H1 (cell line): ENCODE data around the gene MKLN1. TPM values are rescaled to one million over a fixed set of nuclear protein-coding genes. Genes with fewer than 3 reads are reported as not detected.

Experiments
- CTCF ChIA-PET: fragments of 300-600 bp; sonication (Branson Sonifier 250); formaldehyde crosslinking; loops from one replicate; lab custom pipeline; 2021; ENCODE audit not compliant: partially characterized antibody; lab: Charles Lee
- POLR2A ChIA-PET: fragments of 300-600 bp; sonication (Branson Sonifier 250); formaldehyde crosslinking; loops from one replicate; lab custom pipeline; 2021; ENCODE audit warnings: inconsistent platforms; ENCODE audit not compliant: partially characterized antibody; lab: Charles Lee
- DNase-seq, 2 experiments: peaks; one replicate each; pipeline versions ENCODE4 v3.0.0 to v3.0.0-alpha.2; 2010 to 2022; ENCODE audit warnings: low spot score in 2 of 2, low read depth in 1 of 2, mixed read lengths in 1 of 2
- FAIRE-seq: peaks from 2 replicates; lab custom pipeline; 2011; peaks lifted over from hg19 to GRCh38; lab: Jason Lieb, UNC
- H2AFZ ChIP-seq: 2 replicates; pipeline ENCODE4 v1.8.1; 2012; ENCODE audit warnings: low read length, inconsistent platforms
- H2AK5ac ChIP-seq: 2 replicates; pipeline ENCODE4 v1.6.1; 2013; ENCODE audit warnings: low read depth, low read length
- H2BK120ac ChIP-seq: replicated peaks from 2 replicates; pipeline ENCODE3; 2013; ENCODE audit warnings: low read depth, low read length, inconsistent platforms
- H2BK12ac ChIP-seq: 2 replicates; pipeline ENCODE4 v1.6.1; 2013; ENCODE audit warnings: low read depth, low read length
- H2BK15ac ChIP-seq: 2 replicates; pipeline ENCODE4 v1.6.1; 2013; ENCODE audit warnings: low read length
- H2BK20ac ChIP-seq: 2 replicates; pipeline ENCODE4 v1.6.1; 2013; ENCODE audit warnings: low read length
- H2BK5ac ChIP-seq: 2 replicates; pipeline ENCODE4 v1.6.1; 2013; ENCODE audit warnings: low read depth, low read length
- H3K14ac ChIP-seq: 2 replicates; pipeline ENCODE4 v1.6.1; 2013; ENCODE audit warnings: inconsistent platforms; ENCODE audit not compliant: insufficient read length
- H3K18ac ChIP-seq: 2 replicates; pipeline ENCODE4 v1.6.1; 2013; ENCODE audit warnings: low read length; ENCODE audit errors: extremely low read depth
- H3K23ac ChIP-seq: 2 replicates; pipeline ENCODE4 v1.6.1; 2013; ENCODE audit warnings: inconsistent platforms; ENCODE audit not compliant: insufficient read length
- H3K23me2 ChIP-seq: 2 replicates; pipeline ENCODE4 v1.6.1; 2013; ENCODE audit warnings: low read depth, low read length
- H3K27ac ChIP-seq: 2 replicates; pipeline ENCODE4 v1.6.1; 2011; ENCODE audit warnings: low read depth, low read length, inconsistent platforms
- H3K27me3 ChIP-seq, 4 experiments: replicated peaks in 1 of 4; 1 replicate in 1 of 4; 2 replicates in 3 of 4; pipeline versions ENCODE4 v1.6.1 to v1.8.1; 2011 to 2013; ENCODE audit warnings: low read length in 3 of 4, mild to moderate bottlenecking in 3 of 4, inconsistent platforms in 2 of 4, mixed read lengths in 2 of 4, moderate library complexity in 1 of 4; ENCODE audit not compliant: control insufficient read depth in 3 of 4, insufficient read depth in 3 of 4; ENCODE audit errors: extremely low read depth in 1 of 4
- H3K36me3 ChIP-seq, 4 experiments: 2 replicates each; pipeline versions ENCODE4 v1.6.1 to v1.8.1; 2011 to 2013; ENCODE audit warnings: mild to moderate bottlenecking in 4 of 4, low read length in 3 of 4, moderate library complexity in 2 of 4, control low read depth in 1 of 4, inconsistent platforms in 1 of 4; ENCODE audit not compliant: insufficient read depth in 4 of 4, control insufficient read depth in 2 of 4
- H3K4ac ChIP-seq: replicated peaks from 2 replicates; pipeline ENCODE3; 2013; ENCODE audit warnings: low read length, low read depth, mixed read lengths, inconsistent platforms; ENCODE audit not compliant: insufficient read length
- H3K4me1 ChIP-seq, 4 experiments: replicated peaks in 1 of 4; 1 replicate in 1 of 4; 2 replicates in 3 of 4; pipeline versions ENCODE4 v1.6.1 to v1.8.1; 2011 to 2013; ENCODE audit warnings: low read length in 3 of 4, inconsistent platforms in 2 of 4, mixed read lengths in 1 of 4; ENCODE audit not compliant: insufficient read depth in 4 of 4, control insufficient read depth in 3 of 4
- H3K4me2 ChIP-seq, 2 experiments: 2 replicates each; pipeline versions ENCODE4 v1.6.1 to v1.8.1; 2011 to 2013; ENCODE audit warnings: low read depth in 2 of 2, low read length in 2 of 2, control low read depth in 1 of 2, inconsistent platforms in 1 of 2, mild to moderate bottlenecking in 1 of 2; ENCODE audit not compliant: insufficient read depth in 1 of 2
- H3K4me3 ChIP-seq, 4 experiments: fragments of 200-600, 300-600 bp in 1 of 4; sonication (generic), shearing (Covaris generic), sonication (Bioruptor Twin) in 1 of 4; 2 replicates each; pipeline versions ENCODE4 v1.5.1 to v1.8.1; 2011 to 2016; ENCODE audit warnings: low read length in 4 of 4, low read depth in 3 of 4, control low read depth in 2 of 4, inconsistent platforms in 2 of 4, mild to moderate bottlenecking in 2 of 4, mixed read lengths in 1 of 4, moderate library complexity in 1 of 4; ENCODE audit not compliant: insufficient read depth in 2 of 4; ENCODE audit errors: extremely low read depth in 1 of 4
- H3K56ac ChIP-seq: replicated peaks from 2 replicates; pipeline ENCODE3; 2013; ENCODE audit warnings: low read depth, mild to moderate bottlenecking, mixed read lengths, low read length, inconsistent platforms; ENCODE audit not compliant: insufficient read length
- H3K79me1 ChIP-seq: 2 replicates; pipeline ENCODE4 v1.6.1; 2013; ENCODE audit warnings: low read depth, low read length, control low read depth
- H3K79me2 ChIP-seq, 2 experiments: 2 replicates each; pipeline versions ENCODE4 v1.6.1 to v1.8.1; 2012 to 2013; ENCODE audit warnings: low read length in 2 of 2, mild to moderate bottlenecking in 2 of 2, inconsistent platforms in 1 of 2; ENCODE audit not compliant: insufficient read depth in 2 of 2, control insufficient read depth in 1 of 2
- H3K9ac ChIP-seq, 4 experiments: replicated peaks in 1 of 4; 1 replicate in 1 of 4; 2 replicates in 3 of 4; pipeline versions ENCODE4 v1.6.1 to v1.8.1; 2011 to 2013; ENCODE audit warnings: low read depth in 3 of 4, low read length in 3 of 4, control low read depth in 2 of 4, mild to moderate bottlenecking in 2 of 4, moderate library complexity in 2 of 4, inconsistent platforms in 1 of 4; ENCODE audit errors: extremely low read depth in 1 of 4
- H3K9me3 ChIP-seq, 2 experiments: 2 replicates each; pipeline versions ENCODE4 v1.6.1 to v1.8.1; 2012 to 2013; ENCODE audit warnings: mild to moderate bottlenecking in 2 of 2, moderate library complexity in 2 of 2, control low read depth in 1 of 2, inconsistent platforms in 1 of 2, low read depth in 1 of 2, low read length in 1 of 2, mixed read lengths in 1 of 2; ENCODE audit not compliant: insufficient read depth in 2 of 2
- H4K20me1 ChIP-seq, 2 experiments: replicated peaks in 1 of 2; 2 replicates each; pipeline versions ENCODE3 to v1.8.1; 2011 to 2013; ENCODE audit warnings: inconsistent platforms in 2 of 2, low read length in 2 of 2, mild to moderate bottlenecking in 1 of 2; ENCODE audit not compliant: insufficient read depth in 2 of 2, control insufficient read depth in 1 of 2
- H4K5ac ChIP-seq: 2 replicates; pipeline ENCODE4 v1.6.1; 2013; ENCODE audit warnings: low read length, low read depth, mixed read lengths, inconsistent platforms; ENCODE audit not compliant: insufficient read length
- H4K8ac ChIP-seq: 2 replicates; pipeline ENCODE4 v1.8.0; 2013; ENCODE audit warnings: mild to moderate bottlenecking, moderate library complexity, low read length, inconsistent platforms; ENCODE audit not compliant: insufficient read depth; ENCODE audit errors: extremely low read depth
- H4K91ac ChIP-seq: replicated peaks from 2 replicates; pipeline ENCODE3; 2013; ENCODE audit warnings: low read length, mixed read lengths, inconsistent platforms; ENCODE audit not compliant: insufficient read length
- MAFK ChIP-seq: IDR thresholded peaks from 2 replicates; pipeline ENCODE4 v1.6.1; 2012; ENCODE audit warnings: low read depth, mild to moderate bottlenecking, improper control_type of control experiment, low read length
- NANOG ChIP-seq: IDR thresholded peaks from 2 replicates; pipeline ENCODE4 v1.6.1; 2011; ENCODE audit warnings: low read length, low read depth, mild to moderate bottlenecking, inconsistent platforms; ENCODE audit not compliant: insufficient read depth, poor library complexity, severe bottlenecking
- POLR2A ChIP-seq, 2 experiments: IDR thresholded peaks; 1 replicate in 1 of 2; 2 replicates in 1 of 2; pipeline ENCODE4 v1.6.1; 2011; ENCODE audit warnings: low read depth in 2 of 2, low read length in 2 of 2, mild to moderate bottlenecking in 2 of 2; ENCODE audit errors: control extremely low read depth in 1 of 2
- POLR2AphosphoS5 ChIP-seq: IDR thresholded peaks from 2 replicates; pipeline ENCODE4 v1.6.1; 2011; ENCODE audit warnings: low read depth, low read length
- RAD21 ChIP-seq, 2 experiments: IDR thresholded peaks in 1 of 2; conservative IDR thresholded peaks in 1 of 2; 2 replicates each; pipeline ENCODE4 v1.6.1; 2011; ENCODE audit warnings: low read depth in 2 of 2, low read length in 2 of 2, improper control_type of control experiment in 1 of 2, inconsistent platforms in 1 of 2, mild to moderate bottlenecking in 1 of 2, moderate library complexity in 1 of 2
- RFX5 ChIP-seq: IDR thresholded peaks from 2 replicates; pipeline ENCODE4 v1.6.1; 2011; ENCODE audit warnings: low read depth, low read length, improper control_type of control experiment, borderline replicate concordance
- SP2 ChIP-seq: IDR thresholded peaks from 2 replicates; pipeline ENCODE4 v1.6.1; 2012; ENCODE audit warnings: mild to moderate bottlenecking, low read length, inconsistent platforms
- WGBS, 2 experiments: shearing (Covaris generic) in 1 of 2; methylation state at CpG; one replicate each; pipeline versions ENCODE4 v1.1.6 to v1.1.7; 2013 to 2015; ENCODE audit warnings: low lambda C conversion rate in 2 of 2, mixed read lengths in 2 of 2, inconsistent platforms in 1 of 2, low coverage in 1 of 2, missing lambda C conversion rate in 1 of 2; ENCODE audit not compliant: insufficient replicate concordance in 2 of 2, insufficient coverage in 1 of 2, insufficient read length in 1 of 2; ENCODE audit errors: extremely low coverage in 1 of 2, missing lambda C conversion rate in 1 of 2; 5-methylcytosine and 5-hydroxymethylcytosine counted together
- polyA plus RNA-seq, 7 experiments: library from polyadenylated mRNA; depleted of rRNA in 3 of 7; stranded (reverse) in 5 of 7; unstranded in 2 of 7; fragments of >200 nt in 5 of 7; fragments of 200-250 nt in 2 of 7; gene quantifications; 1 replicate in 5 of 7; 2 replicates in 1 of 7; 4 replicates in 1 of 7; pipeline versions ENCODE4 v1.2.1 to v1.2.3, GENCODE V29; 2011 to 2013; ENCODE audit warnings: missing spikeins in 2 of 7, mixed read lengths in 2 of 7
- total RNA-seq: library from RNA; stranded (reverse); fragmentation: NEBNext Ultra II Directional; extraction: Animal tissue kit (Norgen Biotek cat#: 25700); gene quantifications from 2 replicates; pipeline ENCODE4 v1.2.1, GENCODE V29; 2021
- TF ChIP-seq, protein P1 (sequence below), 3 experiments: IDR thresholded peaks; 1 replicate in 2 of 3; 2 replicates in 1 of 3; pipeline versions ENCODE4 v1.5.1 to v1.6.1; 2011; ENCODE audit warnings: low read length in 3 of 3, mild to moderate bottlenecking in 3 of 3, inconsistent platforms in 2 of 3, low read depth in 1 of 3, moderate library complexity in 1 of 3; ENCODE audit not compliant: insufficient read depth in 1 of 3; ENCODE audit errors: control extremely low read depth in 1 of 3

The MKLN1 gene
- total and polyA plus RNA-seq, 2 of the 8 experiments (the other 6 are each of a cell fraction or from before 2014, with no cell fraction given): 22.3 to 50.9 TPM

- POLR2A ChIA-PET: interaction anchor here (0.8 to 1.9 kb wide), 2 partner anchors 15 to 39 kb away, joined by 4 to 5 read pairs; no protein-coding TSS in a partner anchor
- no peak overlapping the region for H2AFZ ChIP-seq
- no peaks in the 10 kb centered on the region for H3K23me2 ChIP-seq
- H2BK5ac ChIP-seq: no peak overlapping the region
- no peak overlapping the region for H3K4ac ChIP-seq
- 0 out of 2 replicates have a peak overlapping the region, but pooled peaks have one; percentile 51 for H4K8ac ChIP-seq
- H3K9me3 ChIP-seq: no peaks in the 10 kb centered on the region
- CTCF ChIA-PET: interaction anchor here (0.6 to 7.6 kb wide), 25 partner anchors 10 to 624 kb away, joined by 3 to 73 read pairs (median 4); no protein-coding TSS in a partner anchor
- WGBS, 2 experiments: 90% methylated on average over 14 of the region's 14 CpGs; no CpG with 5 or more reads in 1 of the 2 experiments
- H3K14ac ChIP-seq: no peak overlapping the region
- peaks cover 8% of the 10 kb centered on the region for H3K79me1 ChIP-seq
- no peak overlapping the region for H2BK120ac ChIP-seq
- no peaks in the 10 kb centered on the region for H3K27me3 ChIP-seq
- no peak overlapping the region for H2BK15ac ChIP-seq
- H3K4me3 ChIP-seq: no peak overlapping the region
- no peak overlapping the region for H3K18ac ChIP-seq
- H2BK12ac ChIP-seq: no peak overlapping the region
- no peak overlapping the region for H4K91ac ChIP-seq
- H3K4me1 ChIP-seq: peaks cover 0 to 7% (median 3%) of the 10 kb centered on the region in 4 experiments; a peak in 4 of 7 replicates
- H2BK20ac ChIP-seq: no peak overlapping the region
- H3K9ac ChIP-seq: no peak overlapping the region
- H3K23ac ChIP-seq: no peak overlapping the region
- peak overlapping the region; percentile 50; the same call in 1 of the 2 replicates for H3K27ac ChIP-seq
- peaks cover 45 to 47% of the 10 kb centered on the region in 2 experiments for H4K20me1 ChIP-seq
- no peak overlapping the region for H2AK5ac ChIP-seq
- H3K4me2 ChIP-seq: no peak overlapping the region
- no peak overlapping the region for H4K5ac ChIP-seq
- FAIRE-seq (no peak), DNase-seq (peak in 1 of 2 experiments; percentile 76)
- H3K56ac ChIP-seq: no peak overlapping the region
- peaks cover 0 to 58% of the 10 kb centered on the region in 2 experiments; a peak in 3 of 4 replicates for H3K79me2 ChIP-seq
- H3K36me3 ChIP-seq: peaks cover 73 to 95% (median 83%) of the 10 kb centered on the region in 4 experiments
- TF ChIP-seq SP2 (no peak), RAD21 (IDR thresholded peaks at IDR 0.05 in 1 of 2, conservative IDR thresholded peaks at IDR 0.05 in 1 of 2; ENCODE audit: low read depth in 2 of 2, low read length in 2 of 2) (peak; percentile 56 to 59), NANOG (no peak), POLR2A (IDR thresholded peaks at IDR 0.05; ENCODE audit: control extremely low read depth in 1 of 2, low read depth in 2 of 2, low read length in 2 of 2) (peak; percentile 13 to 38; a peak in 2 of 3 replicates), RFX5 (no peak), POLR2AphosphoS5 (peak; percentile 60; the same call in 1 of the 2 replicates), MAFK (peak; percentile 45; the same call in 1 of the 2 replicates)
- TF ChIP-seq, protein P1, sequence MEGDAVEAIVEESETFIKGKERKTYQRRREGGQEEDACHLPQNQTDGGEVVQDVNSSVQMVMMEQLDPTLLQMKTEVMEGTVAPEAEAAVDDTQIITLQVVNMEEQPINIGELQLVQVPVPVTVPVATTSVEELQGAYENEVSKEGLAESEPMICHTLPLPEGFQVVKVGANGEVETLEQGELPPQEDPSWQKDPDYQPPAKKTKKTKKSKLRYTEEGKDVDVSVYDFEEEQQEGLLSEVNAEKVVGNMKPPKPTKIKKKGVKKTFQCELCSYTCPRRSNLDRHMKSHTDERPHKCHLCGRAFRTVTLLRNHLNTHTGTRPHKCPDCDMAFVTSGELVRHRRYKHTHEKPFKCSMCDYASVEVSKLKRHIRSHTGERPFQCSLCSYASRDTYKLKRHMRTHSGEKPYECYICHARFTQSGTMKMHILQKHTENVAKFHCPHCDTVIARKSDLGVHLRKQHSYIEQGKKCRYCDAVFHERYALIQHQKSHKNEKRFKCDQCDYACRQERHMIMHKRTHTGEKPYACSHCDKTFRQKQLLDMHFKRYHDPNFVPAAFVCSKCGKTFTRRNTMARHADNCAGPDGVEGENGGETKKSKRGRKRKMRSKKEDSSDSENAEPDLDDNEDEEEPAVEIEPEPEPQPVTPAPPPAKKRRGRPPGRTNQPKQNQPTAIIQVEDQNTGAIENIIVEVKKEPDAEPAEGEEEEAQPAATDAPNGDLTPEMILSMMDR (IDR thresholded peaks at IDR 0.05; ENCODE audit: control extremely low read depth in 1 of 3, insufficient read depth in 1 of 3, low read depth in 1 of 3, low read length in 3 of 3): peak; percentile 50 to 61 (median 60); a peak in 3 of 4 replicates
Observed at GRCh38 chr7:131507592-131508331, 180.1 kb downstream of the MKLN1 start.
